ENCODE data around the gene KRTAP3-2.

- TF ChIP-seq RARB (CRISPR knock-in tag; IDR thresholded peaks at IDR 0.05) (no peak), ARNTL (CRISPR knock-in tag; IDR thresholded peaks at IDR 0.05; ENCODE audit: borderline replicate concordance, low read depth) (no peak), ZNF565 (CRISPR knock-in tag; conservative IDR thresholded peaks at IDR 0.05; ENCODE audit: low read depth) (no peak), PATZ1 (CRISPR knock-in tag; IDR thresholded peaks at IDR 0.05; ENCODE audit: borderline replicate concordance) (no peak), POU6F1 (CRISPR knock-in tag; IDR thresholded peaks at IDR 0.05; ENCODE audit: borderline replicate concordance, low read depth) (no peak), ZC3H10 (CRISPR knock-in tag; IDR thresholded peaks at IDR 0.05) (no peak), ZFP30 (CRISPR knock-in tag; IDR thresholded peaks at IDR 0.05) (no peak), OSR1 (CRISPR knock-in tag; IDR thresholded peaks at IDR 0.05) (no peak), CSDC2 (CRISPR knock-in tag; IDR thresholded peaks at IDR 0.05) (no peak), GLIS3 (CRISPR knock-in tag; IDR thresholded peaks at IDR 0.05) (no peak), CREB5 (CRISPR knock-in tag; IDR thresholded peaks at IDR 0.05; ENCODE audit: low read depth) (no peak)
These were observed 38.1 kb downstream of the KRTAP3-2 start for GRCh38 chr17:40961591-40961990.
